OCI-LY7 (cell line): Measurements from ENCODE around the gene COPS3.

Source experiments
- EZH2phosphoT487 ChIP-seq: fragments of 200-600 bp; sonication (generic); IDR thresholded peaks from 2 replicates; pipeline ENCODE4 v1.6.1; 2018; ENCODE audit warnings: low read depth, borderline replicate concordance, mild to moderate bottlenecking, mixed run types, antibody characterized with exemption, low read length, moderate library complexity, mixed read lengths
- TF ChIP-seq, protein P1 (sequence below): fragments of 200-600 bp; sonication (generic); conservative IDR thresholded peaks from 2 replicates; pipeline ENCODE4 v1.5.1; 2014; ENCODE audit warnings: mild to moderate bottlenecking, antibody characterized with exemption, low read length, moderate library complexity, mixed read lengths

DNA sequence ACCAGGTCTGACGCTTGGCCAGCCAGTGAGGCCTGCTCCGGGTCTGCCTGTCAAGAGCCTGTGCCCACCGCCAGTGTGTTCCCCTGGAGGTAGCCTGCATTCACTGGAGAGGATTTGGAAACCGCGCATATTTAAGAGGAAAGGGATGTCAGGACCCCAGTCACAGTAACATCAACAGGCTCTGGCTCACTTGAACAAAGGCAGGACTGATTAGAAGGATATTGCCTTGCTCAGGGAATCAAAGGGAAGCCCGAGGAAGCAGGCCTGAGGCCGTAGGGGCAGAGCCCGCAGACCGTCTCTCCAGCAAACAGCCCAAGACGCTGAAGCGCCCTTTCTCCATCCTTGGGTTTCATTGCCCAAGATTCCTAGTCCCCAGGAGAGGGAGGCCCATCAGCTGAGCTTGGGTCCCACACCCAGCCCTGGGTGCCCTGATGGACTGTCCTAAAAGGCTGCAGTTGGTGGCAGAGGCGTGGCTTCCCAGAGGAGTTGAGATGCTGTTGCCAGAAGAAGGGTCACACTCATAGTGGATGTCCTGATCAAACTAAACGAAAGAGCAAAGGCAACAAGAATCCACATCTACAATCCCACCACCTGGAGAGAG is 45.3 kb upstream of the COPS3 start:
- TF ChIP-seq, protein P1, sequence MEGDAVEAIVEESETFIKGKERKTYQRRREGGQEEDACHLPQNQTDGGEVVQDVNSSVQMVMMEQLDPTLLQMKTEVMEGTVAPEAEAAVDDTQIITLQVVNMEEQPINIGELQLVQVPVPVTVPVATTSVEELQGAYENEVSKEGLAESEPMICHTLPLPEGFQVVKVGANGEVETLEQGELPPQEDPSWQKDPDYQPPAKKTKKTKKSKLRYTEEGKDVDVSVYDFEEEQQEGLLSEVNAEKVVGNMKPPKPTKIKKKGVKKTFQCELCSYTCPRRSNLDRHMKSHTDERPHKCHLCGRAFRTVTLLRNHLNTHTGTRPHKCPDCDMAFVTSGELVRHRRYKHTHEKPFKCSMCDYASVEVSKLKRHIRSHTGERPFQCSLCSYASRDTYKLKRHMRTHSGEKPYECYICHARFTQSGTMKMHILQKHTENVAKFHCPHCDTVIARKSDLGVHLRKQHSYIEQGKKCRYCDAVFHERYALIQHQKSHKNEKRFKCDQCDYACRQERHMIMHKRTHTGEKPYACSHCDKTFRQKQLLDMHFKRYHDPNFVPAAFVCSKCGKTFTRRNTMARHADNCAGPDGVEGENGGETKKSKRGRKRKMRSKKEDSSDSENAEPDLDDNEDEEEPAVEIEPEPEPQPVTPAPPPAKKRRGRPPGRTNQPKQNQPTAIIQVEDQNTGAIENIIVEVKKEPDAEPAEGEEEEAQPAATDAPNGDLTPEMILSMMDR, result no peak
- TF ChIP-seq EZH2phosphoT487, result no peak
